ENCODE data around the gene GPATCH1. TPM values are rescaled to one million over a fixed set of nuclear protein-coding genes. Genes with fewer than 3 reads are reported as not detected.
A peak's percentile ranks its signal among the peaks of the same experiment; 100 is the strongest.

Gene GPATCH1
- total and polyA plus RNA-seq, 2 of the 13 experiments (the other 11 are each of a cell fraction or from before 2014, with no cell fraction given), result 6.8 to 6.9 TPM

DNA sequence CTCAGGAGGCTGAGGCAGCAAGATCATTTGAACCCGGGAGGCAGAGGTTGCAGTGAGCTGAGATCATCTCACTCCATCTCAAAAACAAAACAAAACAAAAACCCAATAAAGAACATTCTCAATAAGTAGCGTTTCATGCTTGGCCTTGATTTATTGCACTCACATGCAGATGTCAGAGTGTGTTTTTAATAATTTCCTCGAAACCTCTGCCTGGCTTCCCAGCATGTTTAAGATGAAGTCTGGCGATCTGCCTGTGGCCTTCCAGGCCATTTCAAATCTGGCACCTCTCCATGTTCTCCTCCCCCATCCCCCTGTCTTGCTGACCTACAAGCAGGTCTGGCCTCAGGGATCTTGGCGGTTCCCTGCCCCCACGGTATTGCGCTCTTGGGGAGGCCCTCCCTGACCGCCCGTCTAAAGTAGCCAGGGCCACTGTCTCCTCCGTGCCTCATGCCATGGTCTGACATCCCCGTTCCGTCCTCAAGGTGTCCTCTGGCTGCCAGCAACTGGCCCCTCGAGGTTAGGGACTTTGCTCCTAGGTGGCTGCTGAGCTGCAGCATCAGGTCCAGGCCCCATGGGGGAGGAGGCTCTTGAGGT is 52.6 kb downstream of the GPATCH1 start:
- Histone ChIP-seq H3K9ac (ENCODE audit: insufficient read depth, low read depth, low read length) (no peak overlapping the region), H2AFZ (ENCODE audit: low read length) (no peak overlapping the region), H3K4me2 (ENCODE audit: low read depth, low read length) (peak overlapping the region; percentile 41), H4K20me1 (ENCODE audit: insufficient read depth, low read length) (no peaks in the 10 kb centered on the region), H3K36me3 (replicated peaks in 1 of 2; ENCODE audit: control insufficient read depth in 1 of 2, insufficient read depth in 2 of 2, low read length in 2 of 2) (peaks cover 3 to 14% of the 10 kb centered on the region in 2 experiments; a peak in 4 of 5 replicates), H3K4me3 (replicated peaks in 1 of 3; ENCODE audit: insufficient read depth in 1 of 3, low read depth in 2 of 3, low read length in 3 of 3) (peak overlapping the region in 1 of 3 experiments; percentile 44; a peak in 1 of 6 replicates), H3K27ac (ENCODE audit: extremely low read length, insufficient read depth, low read length) (no peak overlapping the region), H3K79me2 (ENCODE audit: insufficient read depth, low read length) (no peaks in the 10 kb centered on the region), H3K9me3 (ENCODE audit: low read length) (no peaks in the 10 kb centered on the region), H3K4me1 (ENCODE audit: insufficient read depth, low read length) (peaks cover 12% of the 10 kb centered on the region), H3K27me3 (ENCODE audit: control insufficient read depth in 1 of 2, insufficient read depth in 2 of 2, low read length in 2 of 2) (no peaks in the 10 kb centered on the region; a peak in 1 of 5 replicates)
- FAIRE-seq (peak; percentile 53), ATAC-seq (peak; percentile 88), DNase-seq (ENCODE audit: low spot score) (peak; percentile 43)
- intact Hi-C loops (cut with micrococcal nuclease; ENCODE audit: unreplicated experiment) (no loop called here), in situ Hi-C loops (cut with HindIII; ENCODE audit: extremely low pct_ligation_motif_present, low pct_unique_long_range_greater_than_20kb) (loop anchor here (25.0 kb wide), 1 partner anchor 446 kb away; the partner anchor contains the start of genes ANKRD27, NUDT19 and RGS9BP)
- ChIA-PET POLR2A (interaction anchor here (1.0 kb wide), 1 partner anchor 43 kb away, joined by 5 read pairs; no protein-coding TSS in a partner anchor), CTCF (ENCODE audit: low intra/inter-chr PET ratio, low total read pairs) (no interaction called here)
- no TSS peak for BruUV-seq (replicated peaks)
- 36% methylated on average over 10 of the region's 13 CpGs for WGBS (ENCODE audit: low lambda C conversion rate)
- TF ChIP-seq ZNF331 (CRISPR knock-in tag; IDR thresholded peaks at IDR 0.05) (0 out of 2 replicates have a peak, but pooled peaks have one; percentile 13), CREM (IDR thresholded peaks at IDR 0.05) (no peak), CREM (CRISPR knock-in tag; IDR thresholded peaks at IDR 0.05) (no peak), HNF4A (CRISPR knock-in tag; IDR thresholded peaks at IDR 0.05) (peak; percentile 86), ZBTB38 (CRISPR knock-in tag; IDR thresholded peaks at IDR 0.05) (peak; percentile 50; the same call in 1 of the 2 replicates), ZNF713 (CRISPR knock-in tag; IDR thresholded peaks at IDR 0.05) (no peak), ZFY (CRISPR knock-in tag; IDR thresholded peaks at IDR 0.05) (peak; percentile 39; the same call in 1 of the 2 replicates), TEAD3 (CRISPR knock-in tag; optimal IDR thresholded peaks at IDR 0.05; ENCODE audit: borderline replicate concordance) (peak; percentile 52), JUN (CRISPR knock-in tag; IDR thresholded peaks at IDR 0.05) (no peak), ESRRA (CRISPR knock-in tag; IDR thresholded peaks at IDR 0.05; ENCODE audit: low read depth) (peak; percentile 73; the same call in 1 of the 2 replicates), YEATS2 (CRISPR knock-in tag; IDR thresholded peaks at IDR 0.05; ENCODE audit: borderline replicate concordance) (no peak)
- TF ChIP-seq, protein P1, sequence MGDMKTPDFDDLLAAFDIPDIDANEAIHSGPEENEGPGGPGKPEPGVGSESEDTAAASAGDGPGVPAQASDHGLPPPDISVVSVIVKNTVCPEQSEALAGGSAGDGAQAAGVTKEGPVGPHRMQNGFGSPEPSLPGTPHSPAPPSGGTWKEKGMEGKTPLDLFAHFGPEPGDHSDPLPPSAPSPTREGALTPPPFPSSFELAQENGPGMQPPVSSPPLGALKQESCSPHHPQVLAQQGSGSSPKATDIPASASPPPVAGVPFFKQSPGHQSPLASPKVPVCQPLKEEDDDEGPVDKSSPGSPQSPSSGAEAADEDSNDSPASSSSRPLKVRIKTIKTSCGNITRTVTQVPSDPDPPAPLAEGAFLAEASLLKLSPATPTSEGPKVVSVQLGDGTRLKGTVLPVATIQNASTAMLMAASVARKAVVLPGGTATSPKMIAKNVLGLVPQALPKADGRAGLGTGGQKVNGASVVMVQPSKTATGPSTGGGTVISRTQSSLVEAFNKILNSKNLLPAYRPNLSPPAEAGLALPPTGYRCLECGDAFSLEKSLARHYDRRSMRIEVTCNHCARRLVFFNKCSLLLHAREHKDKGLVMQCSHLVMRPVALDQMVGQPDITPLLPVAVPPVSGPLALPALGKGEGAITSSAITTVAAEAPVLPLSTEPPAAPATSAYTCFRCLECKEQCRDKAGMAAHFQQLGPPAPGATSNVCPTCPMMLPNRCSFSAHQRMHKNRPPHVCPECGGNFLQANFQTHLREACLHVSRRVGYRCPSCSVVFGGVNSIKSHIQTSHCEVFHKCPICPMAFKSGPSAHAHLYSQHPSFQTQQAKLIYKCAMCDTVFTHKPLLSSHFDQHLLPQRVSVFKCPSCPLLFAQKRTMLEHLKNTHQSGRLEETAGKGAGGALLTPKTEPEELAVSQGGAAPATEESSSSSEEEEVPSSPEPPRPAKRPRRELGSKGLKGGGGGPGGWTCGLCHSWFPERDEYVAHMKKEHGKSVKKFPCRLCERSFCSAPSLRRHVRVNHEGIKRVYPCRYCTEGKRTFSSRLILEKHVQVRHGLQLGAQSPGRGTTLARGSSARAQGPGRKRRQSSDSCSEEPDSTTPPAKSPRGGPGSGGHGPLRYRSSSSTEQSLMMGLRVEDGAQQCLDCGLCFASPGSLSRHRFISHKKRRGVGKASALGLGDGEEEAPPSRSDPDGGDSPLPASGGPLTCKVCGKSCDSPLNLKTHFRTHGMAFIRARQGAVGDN (CRISPR knock-in tag; IDR thresholded peaks at IDR 0.05), result peak; percentile 58; the same call in 1 of the 2 replicates
- TF ChIP-seq, protein P2, sequence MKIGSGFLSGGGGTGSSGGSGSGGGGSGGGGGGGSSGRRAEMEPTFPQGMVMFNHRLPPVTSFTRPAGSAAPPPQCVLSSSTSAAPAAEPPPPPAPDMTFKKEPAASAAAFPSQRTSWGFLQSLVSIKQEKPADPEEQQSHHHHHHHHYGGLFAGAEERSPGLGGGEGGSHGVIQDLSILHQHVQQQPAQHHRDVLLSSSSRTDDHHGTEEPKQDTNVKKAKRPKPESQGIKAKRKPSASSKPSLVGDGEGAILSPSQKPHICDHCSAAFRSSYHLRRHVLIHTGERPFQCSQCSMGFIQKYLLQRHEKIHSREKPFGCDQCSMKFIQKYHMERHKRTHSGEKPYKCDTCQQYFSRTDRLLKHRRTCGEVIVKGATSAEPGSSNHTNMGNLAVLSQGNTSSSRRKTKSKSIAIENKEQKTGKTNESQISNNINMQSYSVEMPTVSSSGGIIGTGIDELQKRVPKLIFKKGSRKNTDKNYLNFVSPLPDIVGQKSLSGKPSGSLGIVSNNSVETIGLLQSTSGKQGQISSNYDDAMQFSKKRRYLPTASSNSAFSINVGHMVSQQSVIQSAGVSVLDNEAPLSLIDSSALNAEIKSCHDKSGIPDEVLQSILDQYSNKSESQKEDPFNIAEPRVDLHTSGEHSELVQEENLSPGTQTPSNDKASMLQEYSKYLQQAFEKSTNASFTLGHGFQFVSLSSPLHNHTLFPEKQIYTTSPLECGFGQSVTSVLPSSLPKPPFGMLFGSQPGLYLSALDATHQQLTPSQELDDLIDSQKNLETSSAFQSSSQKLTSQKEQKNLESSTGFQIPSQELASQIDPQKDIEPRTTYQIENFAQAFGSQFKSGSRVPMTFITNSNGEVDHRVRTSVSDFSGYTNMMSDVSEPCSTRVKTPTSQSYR (CRISPR knock-in tag; IDR thresholded peaks at IDR 0.05; ENCODE audit: borderline replicate concordance), result peak; percentile 32; the same call in 1 of the 2 replicates
- TF ChIP-seq, protein P3, sequence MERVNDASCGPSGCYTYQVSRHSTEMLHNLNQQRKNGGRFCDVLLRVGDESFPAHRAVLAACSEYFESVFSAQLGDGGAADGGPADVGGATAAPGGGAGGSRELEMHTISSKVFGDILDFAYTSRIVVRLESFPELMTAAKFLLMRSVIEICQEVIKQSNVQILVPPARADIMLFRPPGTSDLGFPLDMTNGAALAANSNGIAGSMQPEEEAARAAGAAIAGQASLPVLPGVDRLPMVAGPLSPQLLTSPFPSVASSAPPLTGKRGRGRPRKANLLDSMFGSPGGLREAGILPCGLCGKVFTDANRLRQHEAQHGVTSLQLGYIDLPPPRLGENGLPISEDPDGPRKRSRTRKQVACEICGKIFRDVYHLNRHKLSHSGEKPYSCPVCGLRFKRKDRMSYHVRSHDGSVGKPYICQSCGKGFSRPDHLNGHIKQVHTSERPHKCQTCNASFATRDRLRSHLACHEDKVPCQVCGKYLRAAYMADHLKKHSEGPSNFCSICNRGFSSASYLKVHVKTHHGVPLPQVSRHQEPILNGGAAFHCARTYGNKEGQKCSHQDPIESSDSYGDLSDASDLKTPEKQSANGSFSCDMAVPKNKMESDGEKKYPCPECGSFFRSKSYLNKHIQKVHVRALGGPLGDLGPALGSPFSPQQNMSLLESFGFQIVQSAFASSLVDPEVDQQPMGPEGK (CRISPR knock-in tag; IDR thresholded peaks at IDR 0.05), result peak; percentile 55
